Activated gamma-delta T cell (primary cell): ENCODE measurements around the gene ZSCAN10.

Source experiments
- DNase-seq: peaks from one replicate; lab custom pipeline; 2025; lab: John Stamatoyannopoulos, UW

Gene ZSCAN10

DNA sequence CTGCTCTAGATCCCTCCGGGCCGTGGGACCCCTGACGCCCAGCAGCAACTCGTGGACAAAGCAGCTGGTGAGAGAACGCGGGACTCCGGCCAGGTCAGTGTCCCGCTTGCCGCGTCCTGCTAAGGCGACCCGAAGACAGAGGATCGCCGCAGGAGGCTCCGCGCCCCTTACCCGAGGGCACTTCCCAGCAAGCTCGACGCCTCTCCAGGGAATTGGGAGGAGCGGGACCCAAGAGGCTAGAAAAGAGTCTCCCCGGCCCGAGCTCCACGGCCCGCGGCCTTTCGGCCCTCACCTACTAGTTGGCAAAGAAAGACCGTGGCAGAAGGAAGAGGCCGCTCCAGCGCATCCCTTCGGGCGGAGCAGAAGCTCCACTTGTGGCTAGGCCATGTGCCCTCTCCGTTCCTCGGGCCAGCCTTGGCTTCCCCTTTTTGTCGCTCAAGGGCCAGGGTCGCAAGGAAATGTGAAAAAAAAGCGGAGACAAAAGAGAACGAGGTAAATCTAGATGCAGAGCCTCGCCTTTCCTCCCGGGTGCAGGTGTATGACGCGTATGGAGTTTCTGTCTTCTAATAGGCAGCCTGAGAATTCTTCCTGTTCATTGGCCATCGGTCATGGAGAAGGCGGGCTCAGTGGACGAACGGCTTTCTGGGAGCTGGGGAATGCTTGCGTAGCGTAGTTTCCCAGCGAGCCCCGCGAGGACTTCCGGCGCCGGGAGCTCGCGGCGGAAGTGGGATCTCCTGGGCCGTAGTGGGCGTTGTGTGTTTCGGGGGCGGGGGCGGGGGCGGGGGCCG is 35.4 kb upstream of the ZSCAN10 start, which contains the start of gene ZNF213:
Gene ZNF213, plus strand, starts transcription at position 692 of the 788 bp plus-strand sequence. CDS start 2,252 bp downstream, outside the sequence.
- DNase-seq = peak; percentile 73

DNA sequence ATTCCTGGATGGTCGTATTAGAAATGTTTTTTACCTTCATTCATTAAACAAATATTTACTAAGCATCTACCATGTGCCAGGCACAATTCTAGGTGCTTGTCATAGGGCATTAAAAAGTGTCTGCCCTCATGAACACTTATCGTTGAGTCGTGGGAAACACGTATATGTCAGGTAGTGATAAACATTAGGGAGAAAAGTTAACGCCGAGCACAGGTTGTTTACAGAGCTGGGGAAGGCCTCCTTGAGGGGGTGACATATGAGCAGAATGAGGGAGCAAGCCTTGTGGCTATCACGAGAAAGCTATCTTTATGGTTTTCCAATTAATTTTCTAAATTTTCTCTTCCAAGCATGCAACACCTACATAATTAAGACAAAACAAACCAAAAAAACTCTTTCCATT is 34.8 kb upstream of the ZSCAN10 start:
- no peak for DNase-seq

DNA sequence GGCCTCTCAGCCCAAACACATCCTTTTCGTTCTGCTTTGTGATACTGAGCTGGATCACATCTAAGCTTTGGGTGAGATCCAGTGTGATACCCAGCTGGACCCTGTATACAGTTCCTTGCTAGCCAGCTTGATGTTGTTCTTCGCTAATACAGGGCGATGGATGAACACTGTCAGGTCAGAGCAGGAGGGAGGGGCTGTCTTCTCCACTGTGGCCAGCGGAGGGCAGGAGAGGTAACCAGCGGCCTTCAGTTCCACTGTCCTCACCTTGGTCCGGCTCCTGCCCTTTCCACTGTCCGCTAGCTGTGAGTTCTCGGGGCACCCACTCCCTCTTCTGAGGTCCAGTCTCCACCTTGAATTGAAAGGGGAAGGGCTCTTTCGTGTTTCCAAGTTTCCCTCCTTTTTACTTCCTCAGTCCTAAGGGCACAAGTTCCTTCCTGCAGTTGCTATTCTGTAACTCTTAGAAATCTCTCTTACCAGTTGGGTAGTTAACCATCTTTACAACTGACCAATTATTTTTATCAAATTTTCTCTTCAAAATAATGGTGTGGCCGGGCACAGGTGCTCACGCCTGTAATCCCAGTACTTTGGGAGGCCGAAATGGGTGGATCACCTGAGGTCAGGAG is 32.8 kb upstream of the ZSCAN10 start:
- no peak for DNase-seq

DNA sequence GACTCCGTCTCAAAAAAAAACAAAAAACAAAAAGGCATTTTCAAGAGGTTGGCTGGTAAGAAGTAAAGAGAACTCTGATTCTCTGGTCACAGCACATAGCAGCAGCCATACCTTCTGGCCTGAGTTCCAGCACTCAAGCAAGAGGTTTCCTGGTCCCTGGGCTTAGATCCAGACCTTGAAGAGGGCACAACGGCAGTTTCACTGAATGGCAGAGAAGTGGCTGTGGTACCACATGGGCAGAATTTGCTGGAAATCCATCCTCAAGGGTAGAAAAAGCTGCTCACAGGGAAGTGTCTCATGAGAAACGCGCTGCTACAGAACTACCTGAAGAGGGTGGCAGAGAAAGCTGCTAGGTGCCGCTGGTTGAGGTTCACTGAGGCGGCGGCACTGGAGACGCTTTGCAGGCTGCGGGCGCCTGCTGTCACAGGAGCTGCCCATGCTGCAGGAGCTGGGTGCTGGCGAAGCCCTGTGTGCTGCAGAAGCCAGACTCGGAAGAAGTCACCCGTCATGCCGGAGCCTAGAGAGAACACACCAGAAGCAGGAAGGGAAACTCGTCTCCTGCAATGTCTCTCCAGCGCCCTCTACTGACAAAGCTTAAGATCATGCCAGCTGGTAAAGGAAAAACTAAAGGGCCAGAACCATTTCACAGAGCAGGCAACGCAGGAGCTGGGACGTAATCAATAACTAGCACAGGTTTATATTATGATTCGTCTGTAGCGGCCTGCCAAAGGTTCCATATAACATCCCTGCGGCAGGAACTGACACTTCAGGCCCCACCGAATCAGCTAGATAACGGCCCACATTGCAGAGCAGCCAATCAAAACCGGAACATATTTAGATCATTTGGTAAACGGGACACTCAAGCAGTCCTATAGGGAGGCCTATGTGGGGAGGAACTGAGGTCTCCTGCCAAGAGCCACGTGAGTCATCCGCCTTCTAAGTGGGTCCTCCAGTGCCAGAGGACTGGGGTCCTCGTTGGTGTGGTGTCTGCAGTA is 30.3 kb upstream of the ZSCAN10 start:
- DNase-seq = no peak

DNA sequence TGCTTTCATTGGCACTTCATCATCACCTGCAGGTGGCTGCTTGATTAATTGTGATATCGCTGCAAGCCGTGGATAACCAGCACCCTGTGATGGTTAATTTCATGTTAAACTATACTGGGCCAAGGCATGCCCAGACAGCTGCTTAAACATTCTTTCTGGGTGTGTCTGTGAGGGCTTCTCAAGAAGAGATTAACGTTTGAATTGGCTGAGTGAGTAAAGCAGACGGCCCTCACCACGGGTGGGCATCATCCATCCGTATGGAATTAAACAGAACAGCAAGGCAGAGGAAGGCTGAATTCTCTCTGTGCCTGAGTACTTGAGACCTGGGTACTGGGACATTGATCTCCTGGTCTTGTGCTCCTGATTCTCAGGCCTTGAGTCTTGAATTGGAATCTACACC is 28.7 kb upstream of the ZSCAN10 start:
- DNase-seq = no peak

DNA sequence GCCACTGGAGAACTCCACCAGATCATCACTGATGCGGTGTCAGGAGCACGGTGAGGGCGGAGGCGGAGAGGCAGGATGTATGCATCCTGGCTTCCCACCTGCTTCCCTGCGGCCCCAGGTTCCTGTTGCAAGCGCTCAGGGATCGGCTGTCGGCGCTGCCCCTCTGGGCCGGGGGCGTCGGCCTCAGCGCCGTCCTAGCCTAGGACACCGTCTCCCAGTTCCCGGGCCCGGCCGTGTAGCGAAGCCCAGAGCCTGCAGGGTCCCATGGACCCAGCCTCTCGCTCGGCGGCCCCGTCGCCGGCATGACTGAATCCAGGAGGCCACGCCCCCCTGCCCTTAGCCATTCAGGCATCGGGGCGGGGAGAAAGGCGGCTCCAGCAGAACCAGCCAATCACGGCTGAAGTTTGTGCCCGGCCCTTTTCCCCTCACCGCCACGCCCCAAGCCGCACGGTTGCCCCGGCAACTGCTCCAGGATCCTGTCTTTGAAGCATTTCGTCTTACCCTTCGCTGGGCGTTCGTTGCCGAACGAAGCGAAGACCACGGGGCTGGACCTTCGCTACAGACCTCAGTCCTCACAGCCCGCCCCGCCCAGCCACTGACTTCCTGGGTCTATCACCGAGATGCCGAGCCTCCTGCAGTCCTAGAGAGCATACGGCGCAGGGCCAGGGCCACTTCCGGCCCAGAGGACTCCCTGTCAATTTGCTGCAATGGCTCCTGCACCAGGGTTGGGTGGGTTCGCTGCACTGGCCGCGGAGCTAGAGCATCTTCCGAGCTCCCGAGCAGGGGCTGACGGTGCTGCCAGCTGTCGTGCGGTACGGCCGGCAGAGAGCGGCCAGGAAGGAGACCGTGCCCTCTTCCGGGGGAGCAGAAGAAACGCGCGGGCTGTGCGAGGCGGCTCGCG is 25.1 kb upstream of the ZSCAN10 start:
- peak; percentile 85 for DNase-seq

DNA sequence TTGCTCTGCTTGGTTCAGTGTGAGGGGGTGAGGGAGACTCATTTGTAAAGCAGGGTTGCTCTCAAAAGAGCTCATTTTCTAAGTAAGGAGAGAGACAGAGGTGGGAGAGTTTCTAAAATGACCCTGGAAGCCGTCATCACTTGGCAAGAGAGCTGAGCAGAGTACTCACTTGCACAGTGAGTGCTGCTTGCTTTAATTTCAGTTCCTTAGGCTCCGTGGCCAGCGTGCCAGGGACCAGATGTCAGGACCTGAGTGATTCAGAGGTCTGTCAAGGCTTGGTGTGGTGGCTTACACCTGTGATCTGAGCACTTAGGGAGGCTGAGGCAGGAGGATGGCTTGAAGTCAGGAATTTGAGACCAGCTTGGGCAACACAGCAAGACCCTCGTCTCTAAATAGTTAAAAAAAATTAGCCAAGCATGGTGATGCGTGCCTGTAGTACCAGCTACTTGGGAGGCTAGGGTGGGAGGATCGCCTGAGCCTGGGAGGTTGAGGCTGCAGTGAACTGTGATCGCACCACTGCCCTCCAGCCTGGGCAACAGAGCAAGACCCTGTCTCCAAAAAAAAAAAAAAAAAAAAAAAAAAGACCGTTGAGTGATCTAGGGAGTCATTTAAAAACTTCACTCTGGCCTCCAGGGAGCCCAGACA is 24.0 kb upstream of the ZSCAN10 start:
- no peak for DNase-seq

DNA sequence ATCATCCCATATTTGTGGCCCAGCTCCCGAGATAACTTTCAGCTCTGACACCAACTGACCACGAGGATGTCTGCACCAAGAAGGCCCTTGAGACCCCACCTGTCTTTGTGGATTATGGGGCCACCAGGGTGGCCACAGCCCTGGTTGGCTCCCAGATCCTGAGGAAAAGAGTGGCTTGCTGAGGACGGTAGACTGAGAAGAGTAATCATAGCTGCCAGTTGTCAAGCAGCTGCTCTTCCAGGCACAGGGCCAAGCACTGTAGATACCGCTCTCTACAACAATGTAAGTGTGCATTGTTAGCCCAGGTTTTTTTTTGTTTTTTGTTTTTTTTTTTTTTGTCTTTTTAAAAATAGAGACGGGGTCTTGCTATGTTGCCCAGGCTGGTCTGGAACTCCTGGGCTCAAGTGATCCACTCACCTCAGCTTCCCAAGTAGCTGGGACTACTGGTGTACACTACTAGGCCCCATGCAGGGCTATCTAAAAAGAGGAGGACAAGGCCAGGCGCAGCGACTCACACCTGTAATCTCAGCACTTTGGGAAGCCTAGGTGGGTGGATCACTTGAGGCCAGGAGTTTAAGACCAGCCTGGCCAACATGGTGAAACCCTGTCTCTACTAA is 22.9 kb upstream of the ZSCAN10 start:
- DNase-seq = no peak

DNA sequence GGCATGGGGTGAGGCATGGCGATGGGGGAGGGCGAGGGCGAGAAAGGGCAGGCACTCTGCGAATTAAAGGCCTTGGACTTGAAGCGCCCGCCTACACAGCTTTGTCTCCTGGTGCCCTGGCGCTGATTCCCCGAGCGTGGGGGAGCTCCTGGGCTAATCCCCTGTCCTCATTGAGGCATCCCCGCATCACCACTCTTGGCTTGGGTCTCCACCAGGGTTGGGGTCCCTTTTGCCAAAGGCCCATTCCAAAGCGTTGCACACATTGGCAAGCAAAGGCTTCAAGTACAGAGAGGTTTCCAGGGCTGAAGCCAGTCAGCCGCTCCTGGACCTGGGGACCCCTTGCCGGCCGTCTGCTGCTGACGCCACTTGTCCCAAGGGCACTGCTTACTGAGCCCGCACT is 21.3 kb upstream of the ZSCAN10 start:
- DNase-seq = no peak

DNA sequence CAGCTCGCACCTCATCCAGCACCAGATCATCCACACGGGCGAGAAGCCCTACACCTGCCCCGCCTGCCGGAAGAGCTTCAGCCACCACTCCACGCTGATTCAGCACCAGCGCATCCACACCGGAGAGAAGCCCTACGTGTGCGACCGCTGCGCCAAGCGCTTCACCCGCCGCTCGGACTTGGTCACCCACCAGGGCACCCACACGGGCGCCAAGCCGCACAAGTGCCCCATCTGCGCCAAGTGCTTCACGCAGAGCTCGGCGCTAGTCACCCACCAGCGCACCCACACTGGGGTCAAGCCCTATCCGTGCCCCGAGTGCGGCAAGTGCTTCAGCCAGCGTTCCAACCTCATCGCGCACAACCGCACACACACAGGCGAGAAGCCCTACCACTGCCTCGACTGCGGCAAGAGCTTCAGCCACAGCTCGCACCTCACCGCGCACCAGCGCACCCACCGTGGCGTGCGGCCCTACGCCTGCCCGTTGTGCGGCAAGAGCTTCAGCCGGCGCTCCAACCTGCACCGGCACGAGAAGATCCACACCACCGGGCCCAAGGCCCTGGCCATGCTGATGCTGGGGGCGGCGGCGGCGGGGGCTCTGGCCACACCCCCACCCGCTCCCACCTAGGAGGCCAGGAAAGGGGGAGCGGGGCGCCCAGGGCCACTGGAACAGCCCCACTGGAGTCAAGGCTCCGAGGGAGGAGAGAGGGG is 20.8 kb upstream of the ZSCAN10 start:
- DNase-seq = no peak

DNA sequence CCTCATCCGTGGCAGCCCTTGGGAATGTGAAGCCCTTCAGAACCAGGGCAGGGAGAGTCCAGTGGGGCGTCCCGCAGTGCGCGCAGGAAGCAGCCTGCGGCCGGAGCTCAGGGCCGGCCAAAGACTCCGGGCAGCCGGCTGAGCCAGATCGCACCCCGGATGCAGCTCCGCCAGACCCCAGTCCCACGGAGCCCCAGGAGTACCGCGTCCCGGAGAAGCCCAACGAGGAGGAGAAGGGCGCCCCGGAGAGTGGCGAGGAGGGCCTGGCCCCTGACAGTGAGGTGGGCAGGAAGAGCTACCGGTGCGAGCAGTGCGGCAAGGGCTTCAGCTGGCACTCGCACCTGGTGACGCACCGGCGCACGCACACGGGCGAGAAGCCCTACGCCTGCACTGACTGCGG is 20.2 kb upstream of the ZSCAN10 start:
- no peak for DNase-seq

DNA sequence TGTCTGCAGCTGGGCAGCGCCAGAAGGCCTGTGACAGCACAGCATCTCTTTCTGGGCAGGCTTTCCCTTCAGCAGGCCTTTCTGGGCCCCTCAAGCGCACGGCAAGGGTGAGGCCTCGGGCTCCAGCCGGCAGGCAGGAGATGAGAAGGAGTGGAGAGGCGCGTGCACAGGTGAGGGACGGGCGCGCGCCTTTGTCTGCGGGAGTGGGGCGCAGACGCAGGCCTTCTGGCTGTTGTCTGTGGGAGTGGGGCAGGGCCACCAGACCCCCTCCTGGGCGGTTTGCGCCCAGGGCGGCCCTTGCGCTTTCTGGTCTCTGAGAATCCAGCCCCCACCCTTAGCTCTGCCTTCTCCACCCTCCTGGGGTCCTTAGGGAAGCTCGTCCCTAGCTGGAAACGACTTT is 19.8 kb upstream of the ZSCAN10 start:
- DNase-seq = no peak

DNA sequence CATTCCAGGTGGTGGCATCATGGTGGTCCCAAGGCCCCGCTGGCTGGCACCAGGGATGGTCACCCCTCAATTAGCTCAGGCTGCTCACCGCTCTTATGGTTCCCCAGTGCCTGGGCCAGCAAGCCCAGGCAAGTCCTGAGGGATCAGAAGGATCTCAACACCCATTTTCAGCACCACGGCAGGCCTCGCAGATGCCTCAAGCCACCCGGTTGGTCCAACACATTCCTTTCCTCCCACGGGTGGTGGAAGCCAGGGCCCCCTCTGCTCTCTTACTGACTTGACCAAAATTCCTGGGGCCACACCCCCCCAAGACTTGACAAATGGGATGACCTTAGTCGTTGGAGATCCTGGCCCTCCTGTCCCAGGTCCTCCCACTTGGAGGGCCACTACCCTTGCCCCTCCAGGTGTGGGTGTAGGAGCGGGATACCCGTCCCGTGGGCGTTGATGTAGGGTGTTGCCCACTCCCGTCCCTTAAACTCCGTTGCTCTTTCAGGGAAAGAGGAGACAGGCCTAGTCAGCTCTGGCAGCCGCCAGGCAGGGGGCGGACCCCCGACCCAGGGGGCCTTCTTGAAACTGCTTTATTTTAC is 19.2 kb upstream of the ZSCAN10 start:
- DNase-seq = no peak

DNA sequence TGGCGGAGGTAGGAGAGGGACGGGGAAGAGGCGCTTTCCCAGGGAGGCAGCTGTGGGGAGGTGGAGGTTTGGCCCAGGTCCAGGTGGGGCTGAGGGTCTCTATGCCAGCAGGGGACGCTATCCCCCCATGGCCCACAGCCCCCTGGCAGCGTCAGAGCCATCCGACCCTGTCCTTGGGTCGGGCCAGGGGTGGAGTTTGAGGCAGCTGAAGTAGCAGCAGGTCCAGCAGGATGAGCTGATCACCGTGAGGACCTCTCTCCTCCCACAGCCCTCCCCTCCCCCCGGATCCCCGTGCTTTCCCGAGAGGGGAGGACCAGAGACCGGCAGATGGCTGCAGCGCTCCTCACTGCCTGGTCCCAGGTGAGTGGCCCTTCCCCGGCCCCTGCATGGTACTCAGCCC is 16.5 kb upstream of the ZSCAN10 start:
- no peak for DNase-seq

DNA sequence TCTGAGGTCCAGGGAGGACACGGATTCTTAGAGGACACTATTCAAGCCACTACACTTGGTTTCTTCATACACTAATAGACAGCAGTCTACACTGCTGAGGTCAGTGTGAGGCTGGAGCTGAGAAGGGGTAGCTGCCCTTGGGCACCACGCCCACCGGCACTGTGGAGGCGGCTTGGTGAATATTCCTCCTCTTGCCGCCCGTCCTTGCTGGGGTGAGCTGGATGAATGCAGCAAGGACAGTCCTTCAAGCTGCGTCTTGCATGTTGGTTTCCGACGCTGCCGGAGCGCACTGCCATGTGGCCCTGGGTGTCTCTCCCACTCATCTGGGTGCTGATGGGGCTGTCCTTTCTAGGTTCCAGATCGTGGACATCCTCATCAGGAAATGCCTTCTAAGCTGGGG is 15.9 kb upstream of the ZSCAN10 start:
- DNase-seq = no peak

DNA sequence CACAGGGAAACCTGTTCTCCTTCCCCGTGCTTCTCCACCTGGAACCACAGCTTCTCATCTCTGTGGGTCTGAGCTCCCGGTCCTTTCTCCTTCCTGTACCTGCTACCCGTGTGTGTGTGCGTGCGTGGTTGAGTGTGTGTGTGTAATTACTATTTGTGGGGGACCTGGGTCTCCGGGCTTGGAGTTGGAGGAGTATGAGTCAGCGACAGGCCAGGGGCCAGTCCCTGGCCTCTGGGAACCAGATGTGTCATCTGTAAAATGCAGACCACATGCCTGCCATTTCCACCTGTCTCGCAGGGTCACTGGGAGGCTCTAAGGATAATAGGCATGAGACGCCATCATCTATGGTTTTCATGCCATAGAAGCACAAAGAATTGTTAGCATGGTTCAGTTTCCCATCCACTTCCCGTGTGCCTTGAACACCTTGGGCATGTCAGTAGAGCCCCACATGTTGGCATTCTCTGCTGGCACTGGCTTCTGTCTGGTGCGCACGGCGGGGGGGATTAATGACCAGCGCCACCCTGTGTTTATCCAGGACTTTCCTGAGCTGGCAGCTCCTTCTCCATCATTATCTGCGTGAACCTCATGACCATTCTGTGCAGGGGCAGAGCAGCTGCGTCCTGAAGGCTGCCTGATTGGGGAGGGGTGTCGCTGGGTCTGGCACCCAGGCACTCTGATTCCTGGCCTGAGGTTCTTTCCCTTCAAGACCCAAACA is 14.8 kb upstream of the ZSCAN10 start:
- no peak for DNase-seq

DNA sequence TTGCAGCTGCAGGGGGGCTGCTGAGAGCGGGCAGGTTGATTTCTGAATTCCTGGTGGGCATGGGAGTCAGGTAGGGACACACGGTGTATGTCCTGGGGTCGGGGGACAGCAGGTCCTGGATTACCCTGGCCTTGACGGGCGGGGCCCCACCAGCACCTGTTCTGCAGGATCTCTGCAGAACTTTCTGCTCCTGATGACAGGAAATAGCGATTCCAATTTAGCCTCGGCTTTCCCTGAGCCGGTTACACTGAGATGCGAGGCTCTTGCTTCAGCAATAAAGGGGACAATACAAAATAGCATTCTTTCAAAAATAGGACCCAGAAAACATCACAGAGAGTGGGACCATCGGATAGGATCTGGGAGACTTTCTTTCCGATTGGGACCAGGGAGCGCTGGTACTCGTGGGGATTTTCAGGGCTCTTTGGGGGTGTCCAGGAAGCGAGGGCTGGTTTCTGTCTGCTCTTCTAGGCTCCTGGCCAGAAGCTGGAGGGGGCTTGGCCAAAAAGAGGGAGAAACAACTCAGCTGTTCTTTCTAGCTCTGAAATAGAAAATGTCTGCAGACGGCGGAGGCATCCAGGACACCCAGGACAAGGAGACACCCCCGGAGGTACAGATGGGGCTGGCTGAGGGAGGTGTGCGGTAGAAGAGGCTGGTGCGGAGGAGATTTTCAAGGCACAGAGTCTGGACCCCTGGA is 13.9 kb upstream of the ZSCAN10 start:
- DNase-seq = no peak
